NCI-H1417 treated with DMSO at 0.1 percent for 48 hours (cell line): Measurements from ENCODE around the gene PLXNC1.

Experiments used
- DNase-seq: peaks from one replicate; lab custom pipeline; 2025; lab: John Stamatoyannopoulos, UW

Gene PLXNC1

DNA sequence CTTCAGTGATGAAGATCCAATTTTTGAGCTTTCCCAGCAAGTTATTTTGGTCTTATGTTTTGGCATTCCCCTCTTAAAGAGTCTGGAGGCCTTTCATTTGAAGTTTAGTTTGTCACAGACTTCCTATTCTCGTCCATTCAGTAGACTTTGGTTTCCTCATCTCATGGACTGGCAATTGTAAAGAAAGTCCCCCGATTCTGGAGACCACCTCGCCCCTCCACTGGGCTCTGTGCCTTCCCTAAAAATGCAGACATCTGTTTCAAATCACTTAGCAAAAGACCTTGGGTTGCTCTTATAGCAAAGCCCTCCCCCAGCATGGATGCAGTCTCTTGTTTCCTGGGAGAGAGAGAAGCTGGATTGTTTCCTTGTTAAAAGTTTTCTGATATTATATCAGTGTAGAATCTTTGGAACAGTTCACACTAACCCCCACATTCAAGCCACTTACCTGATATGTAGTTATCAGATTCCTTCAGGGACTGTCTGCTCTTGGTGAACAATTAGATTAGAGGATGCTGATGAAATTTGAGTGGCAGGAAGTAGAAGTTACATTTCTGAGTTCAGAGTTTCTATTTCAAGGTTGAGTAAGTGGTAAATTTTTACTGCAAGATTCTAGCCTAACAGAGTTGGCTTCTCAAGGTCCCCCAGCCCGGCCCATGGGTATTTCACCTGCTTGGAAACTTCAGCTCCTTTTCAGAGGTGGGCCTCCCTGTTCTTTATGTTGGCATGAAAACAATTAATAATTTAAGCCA is 56.3 kb downstream of the PLXNC1 start:
- DNase-seq = no peak

DNA sequence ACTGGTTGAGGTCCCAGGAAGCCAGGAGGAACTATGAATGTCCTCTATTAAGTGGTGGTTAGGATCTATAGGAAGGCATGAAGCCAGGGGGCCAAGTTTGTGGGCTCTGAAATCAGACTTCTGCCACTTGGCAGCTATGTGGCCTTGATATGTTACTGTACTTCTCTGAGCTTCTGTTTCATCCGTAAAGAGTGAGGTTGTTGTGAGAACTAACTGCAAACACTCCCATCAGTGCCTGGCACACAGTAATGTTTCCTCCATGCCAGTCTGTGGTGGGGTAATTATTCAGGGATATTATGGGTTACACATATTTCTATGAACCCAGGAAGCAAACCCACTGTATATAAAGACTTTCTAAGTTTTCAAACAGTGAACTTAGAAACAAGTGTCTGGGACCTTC is 57.4 kb downstream of the PLXNC1 start:
- DNase-seq = no peak

DNA sequence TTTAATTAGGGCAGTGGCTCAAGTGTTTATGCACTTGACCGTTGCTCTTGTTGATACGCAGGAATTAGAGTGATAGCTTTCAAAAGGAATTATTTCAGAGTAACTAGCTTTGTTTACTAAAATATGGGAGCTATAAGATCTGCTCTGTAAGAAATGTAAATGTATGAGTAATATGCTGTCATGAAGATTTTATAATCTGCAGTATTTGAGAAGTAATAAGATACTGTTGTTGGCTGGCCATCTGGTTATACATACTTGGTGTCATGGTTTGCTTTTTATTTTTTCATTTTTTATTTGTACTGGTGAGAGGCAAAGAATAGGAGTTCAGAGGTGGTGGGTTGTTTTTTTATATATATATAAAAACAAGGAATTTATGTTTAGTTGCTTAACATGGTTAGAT is 58.5 kb downstream of the PLXNC1 start:
- no peak for DNase-seq

DNA sequence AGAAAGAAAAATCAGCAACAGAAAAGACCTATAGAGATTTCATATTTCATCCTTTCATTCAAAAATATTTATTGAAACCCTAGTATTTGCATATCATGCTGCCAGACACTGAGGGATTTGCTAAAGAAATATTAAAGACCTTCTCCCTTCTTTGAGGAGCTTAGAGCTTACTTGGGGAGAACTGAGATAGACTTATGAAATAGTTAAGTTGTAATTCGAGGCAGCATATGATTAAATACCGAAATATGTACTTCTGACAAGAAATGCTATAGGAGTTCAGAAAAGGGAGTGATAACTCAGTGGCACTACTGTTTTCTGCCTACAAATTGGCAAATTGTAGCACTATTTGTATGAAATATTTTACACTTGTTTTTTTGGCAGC is 59.1 kb downstream of the PLXNC1 start:
- DNase-seq = no peak

DNA sequence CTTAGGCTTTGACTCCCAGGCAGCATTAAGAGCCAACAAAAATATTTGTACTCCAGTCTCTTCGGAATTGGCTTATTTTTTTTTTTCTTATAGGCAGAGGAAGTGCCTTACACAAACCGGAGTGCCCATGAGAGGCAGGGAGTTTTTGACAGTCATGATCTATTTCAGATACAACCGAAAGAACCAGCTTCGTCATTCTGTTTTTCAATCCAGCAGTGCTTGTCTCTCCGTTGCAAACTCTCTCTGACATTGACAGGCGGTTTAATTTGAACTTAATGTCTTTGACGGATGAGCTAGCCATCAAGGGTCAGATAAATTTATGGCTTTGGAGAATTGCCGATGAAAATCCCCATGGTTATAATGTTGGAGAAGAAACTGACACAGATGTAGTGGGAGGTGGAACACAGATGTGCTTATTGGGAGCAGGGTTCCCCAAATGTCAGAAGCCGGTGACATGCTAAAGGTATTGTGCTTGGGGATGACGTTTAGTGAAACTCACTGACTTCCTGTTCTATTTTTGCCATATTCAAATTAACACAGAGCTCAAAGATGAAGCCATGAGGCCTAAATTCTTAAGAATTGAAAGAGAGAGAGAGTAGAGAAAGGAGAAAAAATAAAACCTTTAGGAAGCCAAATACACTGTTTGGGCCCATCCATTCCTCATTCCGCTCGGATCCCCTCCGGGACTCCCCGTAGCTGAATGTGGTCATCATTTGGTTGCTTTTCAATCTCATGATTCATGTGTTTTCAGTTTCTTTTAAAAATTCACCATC is 59.7 kb downstream of the PLXNC1 start:
- no peak for DNase-seq

DNA sequence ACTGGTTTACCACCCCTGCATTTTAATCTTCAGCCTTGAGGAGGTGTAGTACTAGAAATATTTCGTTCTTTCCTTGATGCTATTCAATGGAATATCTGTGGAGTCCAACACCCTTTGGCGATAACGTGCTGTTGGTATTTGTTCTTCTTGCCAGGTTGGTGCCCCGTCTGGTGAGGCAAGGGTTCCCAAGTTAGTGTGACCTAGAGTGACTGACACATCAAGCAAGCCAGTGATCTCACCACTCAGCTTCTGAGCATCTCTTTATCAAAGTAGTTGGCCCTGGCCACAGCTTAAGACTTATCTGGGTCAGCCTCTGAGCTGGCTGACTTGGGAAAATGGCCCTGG is 60.2 kb downstream of the PLXNC1 start:
- no peak for DNase-seq

DNA sequence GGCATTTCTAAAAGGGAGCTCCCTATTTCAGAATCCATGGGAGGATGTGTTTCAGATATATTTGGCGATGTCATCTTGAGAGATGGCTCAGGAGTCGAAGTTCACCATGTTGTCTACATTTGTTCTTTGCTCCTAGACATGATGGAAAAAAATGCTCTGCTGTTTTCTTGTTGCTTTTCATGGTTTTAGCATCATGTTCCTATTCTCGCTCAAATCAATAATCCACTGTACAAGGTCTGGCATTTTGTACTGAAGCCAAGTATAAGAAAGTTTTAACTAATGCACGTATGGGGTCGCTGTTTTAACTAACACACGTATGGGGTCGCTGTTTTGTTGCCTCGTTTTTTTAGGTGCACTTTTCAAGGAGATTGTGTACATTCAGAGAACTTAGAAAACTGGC is 60.9 kb downstream of the PLXNC1 start:
- no peak for DNase-seq

DNA sequence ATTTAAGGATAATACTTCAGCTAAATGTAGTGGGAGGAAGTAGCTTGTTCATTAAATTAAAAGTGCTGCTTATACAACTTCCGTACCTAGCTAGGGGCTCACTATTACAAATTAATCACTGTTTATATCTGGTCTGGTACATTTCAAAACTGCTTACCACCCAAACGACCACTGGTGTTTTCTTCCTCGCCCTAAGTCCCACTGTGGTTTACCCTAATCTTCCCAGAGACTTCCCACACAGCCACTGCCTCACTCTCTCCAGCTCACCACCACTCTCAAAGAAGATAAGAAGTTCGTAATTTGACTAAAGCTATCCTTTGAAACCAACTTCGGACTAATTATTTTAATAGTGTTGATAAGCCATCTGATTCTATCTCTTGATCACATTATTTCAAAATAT is 62.6 kb downstream of the PLXNC1 start:
- DNase-seq = no peak

DNA sequence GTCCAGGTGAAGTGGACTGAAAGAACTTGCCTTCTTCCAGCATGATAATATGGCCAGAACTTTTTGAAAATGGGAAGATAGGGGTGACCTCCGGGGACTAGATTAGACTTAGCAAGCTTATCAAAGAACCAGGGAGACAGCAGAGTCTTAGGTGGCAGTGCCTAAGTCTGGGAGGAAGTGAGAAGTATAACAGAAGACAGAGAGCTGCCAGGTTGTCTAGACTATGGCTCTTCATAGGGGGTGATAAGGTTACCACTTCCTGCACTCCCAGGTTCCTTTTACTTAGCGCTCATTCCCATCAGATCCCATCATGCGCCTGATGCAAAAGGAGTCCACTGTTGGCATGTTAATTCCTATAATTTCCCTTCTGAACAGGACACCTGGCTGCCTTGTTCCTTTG is 69.9 kb downstream of the PLXNC1 start:
- DNase-seq = no peak

DNA sequence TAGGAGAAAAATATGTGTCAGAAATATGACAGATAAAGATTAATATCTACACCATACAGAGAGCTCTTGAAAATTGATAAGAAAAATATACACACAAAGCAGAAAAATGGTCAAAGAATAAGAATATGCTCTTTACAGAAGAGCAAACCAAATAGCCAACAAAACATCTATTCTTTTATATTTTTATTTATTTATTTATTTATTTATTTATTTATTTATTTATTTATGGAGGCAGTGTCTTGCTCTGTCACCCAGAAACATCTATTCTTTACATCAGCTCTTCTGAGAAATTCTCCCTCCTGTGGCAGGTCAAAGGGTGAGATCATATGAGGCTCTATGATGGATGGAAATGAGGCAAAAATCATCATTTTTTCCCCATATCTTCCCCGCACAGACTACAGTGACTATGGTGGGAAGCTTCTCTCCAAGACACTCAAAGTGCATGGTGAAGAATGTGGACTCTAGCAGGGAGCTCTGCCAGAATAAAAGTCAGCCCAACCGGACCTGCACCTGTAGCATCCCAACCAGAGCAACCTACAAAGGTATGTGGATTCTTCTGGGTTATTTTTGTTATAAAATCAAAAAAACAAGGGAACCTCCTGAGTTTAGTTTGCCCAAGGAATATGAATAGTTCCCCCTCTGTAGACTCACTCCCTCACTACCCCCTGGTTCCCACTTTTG is 71.4 kb downstream of the PLXNC1 start:
- no peak for DNase-seq

DNA sequence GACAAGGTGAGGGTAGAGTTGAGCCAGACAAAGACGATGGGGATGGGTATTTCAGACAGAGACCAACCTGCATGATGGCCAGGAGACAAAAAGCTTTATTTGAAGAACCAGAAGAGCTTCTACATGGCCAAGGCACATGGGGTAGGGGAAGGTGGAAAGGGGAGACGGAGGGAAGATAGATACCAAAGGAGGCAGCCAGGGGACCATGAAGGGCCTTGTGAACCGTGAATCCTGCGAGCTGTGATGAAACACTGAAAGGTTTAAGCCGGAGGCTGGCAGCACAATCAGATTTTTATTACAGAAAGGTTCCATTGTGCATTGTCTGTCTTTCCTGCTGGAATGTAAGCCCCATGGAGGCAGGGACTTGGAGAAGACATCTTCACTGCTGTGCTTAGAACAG is 72.4 kb downstream of the PLXNC1 start:
- no peak for DNase-seq

DNA sequence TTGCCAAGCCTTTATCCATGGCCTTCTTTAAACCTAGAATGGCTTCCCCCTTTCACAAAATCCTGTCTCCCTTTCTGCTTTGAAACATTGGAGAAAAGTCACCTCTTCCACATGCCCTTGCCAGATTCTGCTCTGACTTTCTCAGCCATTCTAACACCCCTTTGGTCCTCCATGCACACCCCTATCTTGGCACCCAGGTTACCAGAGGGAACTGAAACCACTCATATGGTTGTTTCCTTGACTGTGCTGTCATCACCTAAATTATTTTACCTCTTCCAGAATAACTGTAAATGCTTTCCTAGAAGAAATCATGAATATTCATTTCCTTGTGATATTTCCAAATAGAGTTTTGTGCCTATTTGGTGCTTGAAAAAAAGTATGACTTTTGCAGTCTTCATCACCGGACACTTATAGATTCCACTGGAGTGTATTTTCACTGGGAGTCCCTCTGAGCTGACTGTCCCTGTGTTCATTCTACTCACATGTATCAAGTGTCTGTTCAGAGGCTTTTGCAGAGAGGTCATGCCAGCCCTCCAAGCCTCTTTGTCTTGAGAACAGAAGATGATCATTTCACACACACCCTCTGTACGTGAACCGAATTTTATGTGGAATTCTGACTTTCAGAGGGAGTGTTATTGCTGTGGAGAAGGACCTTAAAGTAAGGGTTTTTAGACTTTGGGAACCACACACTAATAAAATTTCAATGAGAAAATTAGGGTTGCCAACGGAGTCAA is 74.1 kb downstream of the PLXNC1 start:
- DNase-seq = no peak

DNA sequence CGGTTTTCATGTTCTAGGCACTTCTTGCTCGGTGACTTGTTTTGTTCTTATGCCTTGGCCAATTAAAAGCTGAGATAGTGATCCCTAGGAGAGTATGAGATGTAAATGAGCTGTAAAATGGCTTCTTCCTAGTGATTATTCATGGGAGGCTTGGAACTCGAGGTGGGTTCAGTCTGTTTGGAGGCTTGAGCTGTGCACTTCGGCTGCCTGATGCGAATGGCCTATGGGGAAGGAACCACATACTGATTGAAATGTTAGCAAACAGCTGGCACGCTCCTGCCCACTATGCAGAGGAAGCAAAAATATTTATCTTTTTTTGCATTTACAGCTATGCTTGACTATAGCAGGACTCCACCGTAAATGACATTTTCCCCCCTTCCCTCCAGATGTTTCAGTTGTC is 75.5 kb downstream of the PLXNC1 start:
- DNase-seq = no peak

DNA sequence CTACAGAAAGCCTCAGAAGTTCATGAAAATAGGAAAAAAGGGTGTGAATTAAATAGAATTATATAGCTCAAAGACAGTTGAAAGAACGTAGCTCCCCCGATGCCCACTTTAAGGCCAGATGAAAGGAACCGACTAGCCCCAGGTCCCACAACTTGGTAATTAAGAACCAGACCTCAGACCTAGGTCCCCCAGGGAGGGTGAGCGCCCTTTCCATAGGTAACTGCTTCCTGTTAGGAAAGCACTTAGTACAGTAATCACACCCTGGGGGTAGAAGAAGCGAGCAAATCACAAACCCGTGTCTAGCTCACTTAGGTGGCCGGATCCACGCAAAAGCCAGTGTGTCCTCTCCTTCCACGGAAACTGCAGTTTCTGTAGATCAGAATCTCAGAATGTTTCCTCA is 77.1 kb downstream of the PLXNC1 start:
- no peak for DNase-seq

DNA sequence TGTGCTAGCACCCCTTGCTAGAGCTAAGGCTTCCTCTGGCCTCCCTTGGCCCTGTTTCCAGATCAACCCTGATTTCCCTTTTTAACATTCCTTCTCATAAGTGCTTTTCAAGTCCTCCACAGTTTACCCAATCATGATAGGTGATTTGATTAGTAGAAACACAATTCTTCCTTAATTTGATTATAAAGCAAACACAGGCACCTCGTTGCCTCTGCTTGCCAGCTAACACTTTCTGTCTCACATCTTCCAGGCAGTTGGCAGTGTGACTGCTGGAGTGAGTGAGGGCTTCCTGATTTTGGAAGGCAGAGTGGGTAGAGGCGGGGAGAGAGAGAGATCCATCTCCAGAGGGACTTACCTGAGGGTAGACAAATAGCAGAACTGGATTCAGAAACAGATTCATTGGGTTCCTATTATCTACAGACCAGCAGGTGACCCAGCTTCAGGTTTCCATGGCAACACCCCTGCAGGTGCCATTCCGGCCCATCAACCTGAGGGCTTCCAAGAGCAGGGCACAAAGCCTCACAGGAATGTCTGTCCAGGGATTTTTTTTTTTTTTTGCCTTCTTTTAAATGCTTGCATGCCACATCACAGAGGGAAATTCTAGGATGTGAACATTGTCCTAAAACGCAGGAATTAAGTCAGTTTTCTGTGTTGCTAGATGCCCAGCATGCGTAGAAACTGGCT is 77.7 kb downstream of the PLXNC1 start:
- no peak for DNase-seq

DNA sequence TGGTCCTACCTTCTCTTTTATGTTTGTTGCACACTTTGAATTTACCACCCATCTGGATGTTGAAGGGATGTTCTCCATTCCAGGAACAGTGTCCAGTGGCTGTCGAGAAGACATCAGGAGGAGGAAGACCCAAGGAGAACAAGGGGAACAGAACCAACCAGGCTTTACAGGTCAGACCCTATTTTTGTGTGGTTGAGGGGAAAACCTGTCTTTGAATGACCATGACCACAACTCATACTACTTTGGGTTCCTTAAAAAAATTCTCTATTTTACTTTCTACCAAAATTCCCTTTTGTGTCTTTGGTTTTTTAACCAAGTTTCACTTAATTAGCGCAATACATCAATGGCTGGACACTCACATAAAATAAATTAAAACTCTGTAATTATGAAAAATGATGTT is 78.7 kb downstream of the PLXNC1 start:
- DNase-seq = no peak

DNA sequence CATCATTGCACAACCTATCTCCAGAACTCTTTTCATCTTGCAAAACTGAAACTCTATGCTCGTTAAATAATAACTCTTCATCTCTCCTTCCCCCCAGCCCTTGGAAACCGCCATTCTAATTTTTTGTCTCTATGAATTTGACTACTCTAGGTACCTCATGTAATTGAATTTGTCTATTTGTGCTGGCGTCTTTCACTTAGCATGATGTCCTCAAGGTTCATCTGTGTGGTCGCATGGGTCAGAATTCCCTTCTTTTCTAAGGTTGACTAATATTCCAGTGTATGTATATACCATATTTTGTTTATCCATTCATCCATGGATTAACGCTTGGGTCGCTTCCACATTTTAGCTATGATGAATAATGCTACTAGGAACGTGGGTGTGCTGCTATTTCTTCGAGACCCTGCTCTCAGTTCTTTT is 80.1 kb downstream of the PLXNC1 start:
- DNase-seq = no peak

DNA sequence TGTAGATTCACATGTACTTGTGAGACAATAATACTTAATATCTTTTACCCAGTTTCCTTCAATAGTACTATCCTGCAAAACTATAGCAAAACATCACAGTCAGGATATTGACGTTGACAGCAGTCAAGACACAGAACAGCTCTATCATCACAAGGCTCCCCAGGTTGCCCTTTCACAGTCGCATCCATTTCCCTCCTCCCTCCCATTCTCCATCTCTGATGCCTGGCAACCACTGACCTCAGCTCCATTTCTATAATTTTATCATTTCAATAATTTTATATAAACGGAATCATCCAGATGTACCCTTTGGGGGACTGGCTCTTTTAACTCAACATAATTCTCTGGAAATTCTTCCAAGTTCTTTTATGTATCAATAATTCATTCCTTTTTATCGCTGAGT is 81.5 kb downstream of the PLXNC1 start:
- DNase-seq = no peak

DNA sequence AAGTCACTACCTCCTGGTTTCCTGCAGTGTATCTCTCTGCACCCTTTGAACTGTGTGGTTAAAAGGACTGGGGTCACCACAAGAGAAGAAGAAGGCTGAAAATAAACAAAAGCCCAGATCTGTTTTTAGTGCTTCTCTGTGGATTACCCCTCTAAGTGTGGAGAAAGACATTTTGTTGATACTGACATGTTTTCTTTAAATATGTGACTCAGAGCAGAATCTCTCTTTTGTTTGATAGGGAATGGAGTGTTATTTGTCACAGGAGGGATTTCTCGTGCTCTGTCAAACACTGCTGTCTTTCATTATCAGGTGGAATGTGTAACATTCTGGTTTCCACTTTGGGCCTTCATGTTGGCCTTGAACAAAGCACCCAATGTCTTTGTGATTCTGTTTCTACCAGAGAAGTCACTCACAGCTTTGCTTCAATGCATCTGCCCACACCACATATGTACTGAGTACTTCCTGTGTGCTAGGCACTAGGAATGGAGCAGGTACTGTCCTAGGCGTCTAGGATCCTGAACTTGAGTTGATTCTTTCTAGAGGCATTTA is 82.1 kb downstream of the PLXNC1 start:
- no peak for DNase-seq

DNA sequence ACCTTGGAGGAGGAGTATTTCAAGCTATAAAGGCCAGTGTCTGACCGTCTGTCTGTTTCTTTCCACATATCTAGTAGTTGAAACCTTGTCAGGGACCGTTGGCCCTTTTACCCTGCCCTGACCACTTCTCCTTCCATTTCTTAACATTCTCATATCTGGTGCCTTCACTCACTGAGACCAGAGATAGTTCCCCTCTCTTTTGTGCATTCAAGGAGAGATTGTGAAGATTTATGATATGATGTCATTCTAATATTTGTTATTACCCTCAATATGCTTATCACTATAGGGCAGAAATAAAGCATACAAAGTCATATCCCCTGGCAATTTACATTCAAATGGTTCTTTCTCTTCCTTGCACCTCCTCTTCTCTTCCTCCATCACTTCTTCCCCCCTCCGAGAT is 83.3 kb downstream of the PLXNC1 start:
- DNase-seq = no peak

DNA sequence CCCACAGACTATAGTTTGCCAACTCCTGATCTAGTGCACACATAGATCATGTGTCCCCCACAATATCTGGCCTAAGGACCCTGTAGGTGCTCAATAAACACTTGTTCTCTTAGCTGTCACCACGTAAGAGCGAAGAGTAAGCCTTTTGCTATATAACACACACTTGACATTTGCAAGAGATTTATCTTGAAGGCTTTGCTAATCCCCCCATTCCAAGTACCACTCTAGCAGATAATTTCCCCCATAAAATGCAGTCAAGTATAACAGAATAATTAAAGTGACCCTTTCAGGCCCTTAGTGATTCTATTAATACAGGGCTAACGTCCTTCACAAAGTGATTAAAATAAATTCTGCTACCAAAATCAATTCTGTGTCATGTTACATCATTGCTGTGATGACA is 87.5 kb downstream of the PLXNC1 start:
- DNase-seq = no peak
